OCI-M2 (cell line): Measurements from ENCODE around the gene SMCO3.

Source experiments
- DNase-seq: peaks from one replicate; lab custom pipeline; 2025; ENCODE audit not compliant: unreplicated experiment; lab: John Stamatoyannopoulos, UW

Gene SMCO3

GRCh38 chr12:14828892-14829291, 14.9 kb upstream of the SMCO3 start:
- no peak for DNase-seq

- DNase-seq = no peak
These were observed 13.1 kb upstream of the SMCO3 start for GRCh38 chr12:14827043-14827442.

- no peak for DNase-seq
These were observed 12.5 kb upstream of the SMCO3 start for GRCh38 chr12:14826491-14826890.

- no peak for DNase-seq
These were observed 11.3 kb upstream of the SMCO3 start for GRCh38 chr12:14825256-14825655.

- DNase-seq = no peak
These were observed 10.1 kb upstream of the SMCO3 start for GRCh38 chr12:14824012-14824634.

- no peak for DNase-seq
These were observed 2.5 kb downstream of the SMCO3 start for GRCh38 chr12:14811486-14811885.

- DNase-seq = no peak
These were observed 3.0 kb downstream of the SMCO3 start for GRCh38 chr12:14810953-14811483.

- no peak for DNase-seq
These were observed 3.6 kb downstream of the SMCO3 start for GRCh38 chr12:14810167-14810952.

GRCh38 chr12:14803830-14804160, 10.2 kb downstream of the SMCO3 start:
- DNase-seq = no peak

GRCh38 chr12:14803011-14803829, 10.8 kb downstream of the SMCO3 start, which contains the start of the genes C12orf60 and WBP11:
Gene C12orf60 (plus strand): TSS chr12:14803670. CDS start chr12:14822936, 19,266 bp downstream.
Gene WBP11 (minus strand): TSS chr12:14803478. CDS start chr12:14801383, 2,095 bp downstream.
- peak; percentile 35 for DNase-seq

GRCh38 chr12:14802721-14803010, 11.3 kb downstream of the SMCO3 start:
- no peak for DNase-seq

GRCh38 chr12:14802247-14802646, 11.7 kb downstream of the SMCO3 start:
- DNase-seq = no peak

- no peak for DNase-seq
These were observed 18.9 kb downstream of the SMCO3 start for GRCh38 chr12:14795028-14795448.

GRCh38 chr12:14785568-14785967, 28.4 kb downstream of the SMCO3 start:
- DNase-seq = no peak

GRCh38 chr12:14784471-14784870, 29.5 kb downstream of the SMCO3 start:
- DNase-seq = no peak

GRCh38 chr12:14782756-14783155, 31.2 kb downstream of the SMCO3 start:
- DNase-seq = no peak

- no peak for DNase-seq
These were observed 32.4 kb downstream of the SMCO3 start for GRCh38 chr12:14781563-14781962.

- DNase-seq = no peak
These were observed 33.1 kb downstream of the SMCO3 start for GRCh38 chr12:14780859-14781258.

- no peak for DNase-seq
These were observed 34.1 kb downstream of the SMCO3 start for GRCh38 chr12:14779834-14780233.

GRCh38 chr12:14777271-14777670, 36.7 kb downstream of the SMCO3 start:
- DNase-seq = no peak

- no peak for DNase-seq
These were observed 37.6 kb downstream of the SMCO3 start for GRCh38 chr12:14776236-14776961.
